22Rv1 (cell line): Measurements from ENCODE around the gene CDS1.

Experiments
- H3K27ac ChIP-seq: fragments of 450-650 bp; 2 replicates; pipeline ENCODE4 v1.5.1; 2017
- CTCF ChIP-seq: fragments of 450-650 bp; IDR thresholded peaks from 2 replicates; pipeline ENCODE4 v1.5.1; 2017; ENCODE audit warnings: mild to moderate bottlenecking
- ZFX ChIP-seq: fragments of 450-650 bp; IDR thresholded peaks from 2 replicates; pipeline ENCODE4 v1.6.1; 2017; ENCODE audit warnings: antibody characterized with exemption, borderline replicate concordance

The CDS1 gene

GRCh38 chr4:84691800-84692199 lies 108.9 kb downstream of the CDS1 start:
- TF ChIP-seq ZFX (no peak), CTCF (no peak)
- no peak overlapping the region for H3K27ac ChIP-seq

GRCh38 chr4:84697159-84697558 lies 114.2 kb downstream of the CDS1 start:
- H3K27ac ChIP-seq, result peak overlapping the region; percentile 41
- TF ChIP-seq CTCF (no peak), ZFX (no peak)

- TF ChIP-seq ZFX (no peak), CTCF (no peak)
- peak overlapping the region; percentile 41 for H3K27ac ChIP-seq
Observed at GRCh38 chr4:84697615-84698201, 114.8 kb downstream of the CDS1 start.

- no peak for TF ChIP-seq ZFX
- no peak for TF ChIP-seq CTCF
- no peak overlapping the region for H3K27ac ChIP-seq
Observed at GRCh38 chr4:84699001-84699671, 116.2 kb downstream of the CDS1 start.
